Parathyroid adenoma (tissue), 2 donors: Measurements from ENCODE around the gene ZC3H4.

Experiments used
- H2AFZ ChIP-seq: fragments of 300-600 bp; sonication (generic); one replicate; pipeline ENCODE4 v1.7.0; 2017; ENCODE audit warnings: antibody characterized with exemption, mild to moderate bottlenecking
- H3K27ac ChIP-seq: fragments of 300-600 bp; sonication (generic); one replicate; pipeline ENCODE4 v1.7.0; 2017
- H3K27me3 ChIP-seq: fragments of 300-600 bp; sonication (generic); one replicate; pipeline ENCODE4 v1.7.0; 2017; ENCODE audit warnings: low read length; ENCODE audit not compliant: control insufficient read depth, insufficient read depth
- H3K36me3 ChIP-seq: fragments of 300-600 bp; sonication (generic); one replicate; pipeline ENCODE4 v1.7.0; 2017; ENCODE audit warnings: low read length; ENCODE audit not compliant: control insufficient read depth, insufficient read depth
- H3K4me1 ChIP-seq: fragments of 300-600 bp; sonication (generic); one replicate; pipeline ENCODE4 v1.7.0; 2017; ENCODE audit warnings: control low read depth
- H3K4me2 ChIP-seq: fragments of 300-600 bp; sonication (generic); one replicate; pipeline ENCODE4 v1.7.0; 2017; ENCODE audit warnings: low read length
- H3K4me3 ChIP-seq: fragments of 300-600 bp; sonication (generic); one replicate; pipeline ENCODE4 v1.7.0; 2017; ENCODE audit warnings: low read depth, low read length
- H3K79me2 ChIP-seq: fragments of 300-600 bp; sonication (generic); one replicate; pipeline ENCODE4 v1.7.0; 2017; ENCODE audit warnings: control low read depth
- H3K9ac ChIP-seq: fragments of 300-600 bp; sonication (generic); one replicate; pipeline ENCODE4 v1.7.0; 2017; ENCODE audit warnings: mild to moderate bottlenecking
- H3K9me3 ChIP-seq: fragments of 300-600 bp; sonication (generic); one replicate; pipeline ENCODE4 v1.7.0; 2017; ENCODE audit warnings: low read length; ENCODE audit not compliant: control insufficient read depth
- TF ChIP-seq, protein P1 (sequence below): fragments of 300-600 bp; sonication (generic); IDR thresholded peaks from one replicate; pipeline ENCODE4 v1.7.0; 2017; ENCODE audit warnings: antibody characterized with exemption, mild to moderate bottlenecking
- donor health status: primary hyperparathyroidism.

Gene ZC3H4

DNA sequence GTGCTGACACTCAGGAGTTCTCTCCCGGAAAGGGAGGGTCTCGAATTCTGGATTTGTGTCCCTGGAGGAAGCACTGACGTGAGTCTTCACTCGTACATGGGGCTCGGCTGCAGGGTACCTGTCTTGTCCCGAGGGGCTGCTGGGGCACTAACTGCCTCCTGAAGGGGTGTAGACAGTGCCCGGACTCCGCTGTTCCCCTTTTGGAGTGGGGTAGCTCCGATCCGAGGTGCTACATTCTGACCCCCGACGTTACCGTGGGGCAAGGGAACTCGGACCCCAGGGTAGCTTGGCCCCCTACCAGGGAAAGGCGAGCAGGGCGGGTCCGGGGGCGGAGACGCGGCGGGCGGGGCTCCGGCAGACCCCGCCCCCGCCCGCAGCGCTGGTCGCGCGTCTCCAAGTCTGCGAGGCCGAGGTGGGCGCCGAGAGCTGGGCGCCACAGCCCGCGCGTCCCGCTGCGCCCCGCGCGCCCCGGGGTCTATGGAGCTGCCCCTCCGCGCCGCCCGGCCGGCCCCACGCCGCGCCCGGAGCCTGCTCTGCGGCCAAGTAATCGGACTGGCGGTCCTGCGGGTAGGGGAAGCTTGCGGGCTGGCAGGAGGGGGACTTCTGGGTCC is 94.0 kb downstream of the ZC3H4 start, which contains the start of gene NPAS1:
TSS of gene NPAS1 (plus strand) at position 407 of the 611 bp plus-strand sequence. CDS start 1,211 bp downstream, outside the sequence.
- H3K9me3 ChIP-seq: no peaks in the 10 kb centered on the region
- no peaks in the 10 kb centered on the region for H3K4me1 ChIP-seq
- H3K27me3 ChIP-seq: peaks cover 10% of the 10 kb centered on the region
- TF ChIP-seq, protein P1, sequence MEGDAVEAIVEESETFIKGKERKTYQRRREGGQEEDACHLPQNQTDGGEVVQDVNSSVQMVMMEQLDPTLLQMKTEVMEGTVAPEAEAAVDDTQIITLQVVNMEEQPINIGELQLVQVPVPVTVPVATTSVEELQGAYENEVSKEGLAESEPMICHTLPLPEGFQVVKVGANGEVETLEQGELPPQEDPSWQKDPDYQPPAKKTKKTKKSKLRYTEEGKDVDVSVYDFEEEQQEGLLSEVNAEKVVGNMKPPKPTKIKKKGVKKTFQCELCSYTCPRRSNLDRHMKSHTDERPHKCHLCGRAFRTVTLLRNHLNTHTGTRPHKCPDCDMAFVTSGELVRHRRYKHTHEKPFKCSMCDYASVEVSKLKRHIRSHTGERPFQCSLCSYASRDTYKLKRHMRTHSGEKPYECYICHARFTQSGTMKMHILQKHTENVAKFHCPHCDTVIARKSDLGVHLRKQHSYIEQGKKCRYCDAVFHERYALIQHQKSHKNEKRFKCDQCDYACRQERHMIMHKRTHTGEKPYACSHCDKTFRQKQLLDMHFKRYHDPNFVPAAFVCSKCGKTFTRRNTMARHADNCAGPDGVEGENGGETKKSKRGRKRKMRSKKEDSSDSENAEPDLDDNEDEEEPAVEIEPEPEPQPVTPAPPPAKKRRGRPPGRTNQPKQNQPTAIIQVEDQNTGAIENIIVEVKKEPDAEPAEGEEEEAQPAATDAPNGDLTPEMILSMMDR: no peak
- no peak within 1 kb of the TSS for H3K9ac ChIP-seq
- no peak within 1 kb of the TSS for H3K4me2 ChIP-seq
- H3K27ac ChIP-seq: no peak within 1 kb of the TSS
- no peak within 1 kb of the TSS for H2AFZ ChIP-seq
- H3K79me2 ChIP-seq: no peaks in the 10 kb centered on the region
- H3K4me3 ChIP-seq: no peak within 1 kb of the TSS
- no peaks in the 10 kb centered on the region for H3K36me3 ChIP-seq

DNA sequence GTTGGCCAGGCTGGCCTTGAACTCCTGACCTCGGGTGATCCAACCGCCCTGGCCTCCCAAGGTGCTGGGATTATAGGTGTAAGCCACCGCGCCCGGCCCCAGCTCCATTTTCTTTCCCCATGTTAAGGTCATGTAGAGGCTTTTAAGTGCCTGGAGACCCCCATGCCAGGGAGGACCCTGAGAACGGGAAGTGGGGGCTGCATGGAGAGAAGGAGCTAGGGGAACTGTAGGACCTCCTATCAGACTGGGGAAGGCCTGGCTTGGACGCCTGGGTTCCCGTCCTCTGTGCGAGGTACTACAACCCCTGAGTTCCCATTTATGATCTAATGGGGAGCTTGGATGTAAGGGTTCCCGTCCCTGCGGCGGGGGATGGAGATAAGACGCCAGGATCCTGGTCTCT is 94.7 kb downstream of the ZC3H4 start:
- Histone ChIP-seq H2AFZ (no peak overlapping the region), H3K4me1 (no peaks in the 10 kb centered on the region), H3K27ac (no peak overlapping the region), H3K79me2 (no peaks in the 10 kb centered on the region), H3K4me2 (no peak overlapping the region), H3K27me3 (peaks cover 10% of the 10 kb centered on the region), H3K36me3 (no peaks in the 10 kb centered on the region), H3K9me3 (no peaks in the 10 kb centered on the region), H3K4me3 (no peak overlapping the region), H3K9ac (no peak overlapping the region)
- TF ChIP-seq, protein P1: no peak
